ENCODE results near the gene ZBTB20. TPM values are rescaled to one million over a fixed set of nuclear protein-coding genes. Genes with fewer than 3 reads are reported as not detected.

ZBTB20 gene
- total RNA-seq, 4 donors from 2014 or later, result 148 to 242 (median 188) TPM

DNA sequence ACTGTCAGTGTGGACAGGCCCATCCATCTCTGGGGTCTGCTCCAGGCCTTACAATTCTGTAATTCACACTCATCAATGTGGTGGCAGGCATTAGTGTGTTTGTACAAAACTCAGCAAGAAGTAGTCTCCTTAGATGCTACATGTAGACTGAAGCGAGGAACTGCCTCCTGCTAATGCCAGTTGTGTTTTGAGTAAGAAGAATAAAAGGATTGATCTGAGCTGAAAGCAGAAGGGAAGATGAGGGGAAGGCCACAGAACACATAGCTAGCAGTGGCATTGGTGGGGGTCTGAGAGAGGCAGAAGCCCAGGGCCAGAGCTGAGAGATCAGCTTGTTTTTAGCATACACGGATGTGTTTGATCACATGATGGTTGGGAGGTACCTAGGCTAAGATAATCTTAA lies 709.2 kb downstream of the ZBTB20 start:
- WGBS, 2 donors, result 92 to 96% methylated on average over 2 of the region's 2 CpGs
- intact Hi-C loops (cut with DNase I), result no loop called here
- H3K27ac ChIP-seq, result peak overlapping the region in 1 of 3 donors; percentile 0
- DNase-seq, result no peak
- no peaks in the 10 kb centered on the region for H3K27me3 ChIP-seq
- H3K4me1 ChIP-seq, result peaks cover 24 to 36% of the 10 kb centered on the region in 2 donors
- no peak overlapping the region for H3K4me3 ChIP-seq (replicated peaks in 1 of 3)
- no peaks in the 10 kb centered on the region for H3K36me3 ChIP-seq
- TF ChIP-seq, protein P1, sequence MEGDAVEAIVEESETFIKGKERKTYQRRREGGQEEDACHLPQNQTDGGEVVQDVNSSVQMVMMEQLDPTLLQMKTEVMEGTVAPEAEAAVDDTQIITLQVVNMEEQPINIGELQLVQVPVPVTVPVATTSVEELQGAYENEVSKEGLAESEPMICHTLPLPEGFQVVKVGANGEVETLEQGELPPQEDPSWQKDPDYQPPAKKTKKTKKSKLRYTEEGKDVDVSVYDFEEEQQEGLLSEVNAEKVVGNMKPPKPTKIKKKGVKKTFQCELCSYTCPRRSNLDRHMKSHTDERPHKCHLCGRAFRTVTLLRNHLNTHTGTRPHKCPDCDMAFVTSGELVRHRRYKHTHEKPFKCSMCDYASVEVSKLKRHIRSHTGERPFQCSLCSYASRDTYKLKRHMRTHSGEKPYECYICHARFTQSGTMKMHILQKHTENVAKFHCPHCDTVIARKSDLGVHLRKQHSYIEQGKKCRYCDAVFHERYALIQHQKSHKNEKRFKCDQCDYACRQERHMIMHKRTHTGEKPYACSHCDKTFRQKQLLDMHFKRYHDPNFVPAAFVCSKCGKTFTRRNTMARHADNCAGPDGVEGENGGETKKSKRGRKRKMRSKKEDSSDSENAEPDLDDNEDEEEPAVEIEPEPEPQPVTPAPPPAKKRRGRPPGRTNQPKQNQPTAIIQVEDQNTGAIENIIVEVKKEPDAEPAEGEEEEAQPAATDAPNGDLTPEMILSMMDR (IDR thresholded peaks at IDR 0.05), result no peak
- no peak for TF ChIP-seq POLR2A (IDR thresholded peaks at IDR 0.05)
- H3K9me3 ChIP-seq, result no peaks in the 10 kb centered on the region

- Histone ChIP-seq H3K4me1 (peaks cover 8 to 19% of the 10 kb centered on the region in 2 donors), H3K27ac (no peak overlapping the region), H3K36me3 (no peaks in the 10 kb centered on the region), H3K4me3 (replicated peaks in 1 of 3) (no peak overlapping the region), H3K27me3 (no peaks in the 10 kb centered on the region), H3K9me3 (no peaks in the 10 kb centered on the region)
- 72 to 93% methylated on average over 2 of the region's 2 CpGs for WGBS, 2 donors
- intact Hi-C loops (cut with DNase I), result no loop called here
- TF ChIP-seq, protein P1 (IDR thresholded peaks at IDR 0.05), result no peak
- TF ChIP-seq POLR2A (IDR thresholded peaks at IDR 0.05), result no peak
- no peak for DNase-seq
These were observed 710.9 kb downstream of the ZBTB20 start for GRCh38 chr3:114436182-114436581.

DNA sequence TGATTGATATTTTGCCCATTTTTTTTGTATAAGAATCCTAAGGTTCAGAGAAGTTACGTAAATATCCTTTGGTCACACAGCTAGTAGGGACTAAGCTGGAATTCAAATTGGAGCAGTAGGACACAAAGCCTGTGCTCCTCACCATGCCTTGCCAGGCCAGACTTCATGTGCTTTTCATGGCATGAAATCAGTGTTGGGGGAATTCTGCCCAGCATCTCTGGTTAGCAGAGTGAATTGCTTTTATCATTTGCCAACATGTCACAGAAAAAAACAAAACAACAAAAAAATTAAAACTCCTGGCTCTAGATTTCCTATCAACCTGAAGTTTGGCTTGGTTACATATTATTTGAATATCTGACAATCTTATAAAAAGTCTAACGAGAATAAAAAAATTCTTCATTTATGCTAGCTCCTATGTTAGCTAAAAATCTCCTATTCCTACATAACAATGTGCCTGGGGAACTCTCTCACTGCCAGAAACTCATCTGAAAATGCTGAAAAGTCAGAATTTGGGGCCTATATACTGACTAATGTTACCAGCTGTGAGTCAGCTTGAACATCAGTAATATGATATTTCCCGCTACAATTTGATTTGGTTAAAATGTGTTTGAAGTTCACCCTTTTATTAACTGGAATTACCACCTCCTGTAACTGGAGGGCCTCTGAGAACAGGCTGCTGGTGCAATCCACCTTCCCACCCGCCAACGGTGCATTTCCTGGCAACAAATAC lies 711.5 kb downstream of the ZBTB20 start:
- Histone ChIP-seq H3K4me3 (replicated peaks in 1 of 3) (no peak overlapping the region), H3K36me3 (no peaks in the 10 kb centered on the region), H3K4me1 (peaks cover 6 to 14% of the 10 kb centered on the region in 2 donors), H3K9me3 (no peaks in the 10 kb centered on the region), H3K27me3 (no peaks in the 10 kb centered on the region), H3K27ac (no peak overlapping the region)
- TF ChIP-seq POLR2A (IDR thresholded peaks at IDR 0.05), result no peak
- TF ChIP-seq, protein P1 (IDR thresholded peaks at IDR 0.05), result no peak
- DNase-seq, result no peak
- 85 to 95% methylated on average over 5 of the region's 5 CpGs for whole genome bisulfite sequencing, 2 donors
- intact Hi-C loops (cut with DNase I), result no loop called here

- Histone ChIP-seq H3K4me3 (replicated peaks in 1 of 3) (no peak overlapping the region), H3K4me1 (peaks cover 0 to 6% of the 10 kb centered on the region in 2 donors), H3K27ac (no peak overlapping the region), H3K27me3 (no peaks in the 10 kb centered on the region), H3K36me3 (no peaks in the 10 kb centered on the region), H3K9me3 (no peaks in the 10 kb centered on the region)
- 91 to 97% methylated on average over 2 of the region's 2 CpGs for WGBS, 2 donors
- DNase-seq, result no peak
- intact Hi-C loops (cut with DNase I), result no loop called here
- no peak for TF ChIP-seq POLR2A (IDR thresholded peaks at IDR 0.05)
- TF ChIP-seq, protein P1 (IDR thresholded peaks at IDR 0.05), result no peak
These were observed 714.8 kb downstream of the ZBTB20 start for GRCh38 chr3:114432310-114432709.

DNA sequence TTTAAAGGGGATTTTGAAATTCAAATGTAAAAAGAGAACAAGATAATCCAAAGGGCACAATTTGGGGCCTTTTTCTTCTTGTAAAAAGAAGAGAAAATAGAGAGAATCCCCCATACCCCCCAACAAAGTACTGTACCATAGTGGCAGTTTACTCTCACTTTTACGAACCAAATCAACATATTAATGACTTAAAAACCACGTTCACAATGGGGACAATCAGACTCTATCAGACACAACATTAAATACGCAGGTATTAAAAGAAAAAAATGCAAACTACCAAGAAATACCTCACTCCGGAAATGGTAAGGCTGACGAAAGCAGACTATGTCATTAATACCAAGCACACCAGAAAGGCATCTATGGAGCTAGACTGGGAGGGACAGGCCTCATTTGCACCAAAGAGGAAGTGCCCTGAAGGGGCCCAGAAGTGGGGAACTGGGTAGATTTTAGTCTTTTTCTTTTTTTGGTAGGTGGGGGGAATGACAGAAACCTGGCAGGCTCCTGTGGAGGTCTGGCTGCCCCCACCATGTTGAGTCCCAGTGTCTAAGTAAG lies 719.0 kb downstream of the ZBTB20 start:
- no peaks in the 10 kb centered on the region for H3K27me3 ChIP-seq
- H3K9me3 ChIP-seq, result no peaks in the 10 kb centered on the region
- TF ChIP-seq, protein P1 (IDR thresholded peaks at IDR 0.05), result no peak
- TF ChIP-seq POLR2A (IDR thresholded peaks at IDR 0.05), result no peak
- 92 to 94% methylated on average over 5 of the region's 5 CpGs for WGBS, 2 donors
- H3K4me3 ChIP-seq (replicated peaks in 1 of 3), result no peak overlapping the region
- H3K4me1 ChIP-seq, result no peaks in the 10 kb centered on the region
- intact Hi-C loops (cut with DNase I), result no loop called here
- no peak overlapping the region for H3K27ac ChIP-seq
- H3K36me3 ChIP-seq, result no peaks in the 10 kb centered on the region
- DNase-seq, result no peak

Measured in thyroid gland (tissue), 4 donors.